Measurements from ENCODE around the gene DHRSX.

DHRSX gene

DNA sequence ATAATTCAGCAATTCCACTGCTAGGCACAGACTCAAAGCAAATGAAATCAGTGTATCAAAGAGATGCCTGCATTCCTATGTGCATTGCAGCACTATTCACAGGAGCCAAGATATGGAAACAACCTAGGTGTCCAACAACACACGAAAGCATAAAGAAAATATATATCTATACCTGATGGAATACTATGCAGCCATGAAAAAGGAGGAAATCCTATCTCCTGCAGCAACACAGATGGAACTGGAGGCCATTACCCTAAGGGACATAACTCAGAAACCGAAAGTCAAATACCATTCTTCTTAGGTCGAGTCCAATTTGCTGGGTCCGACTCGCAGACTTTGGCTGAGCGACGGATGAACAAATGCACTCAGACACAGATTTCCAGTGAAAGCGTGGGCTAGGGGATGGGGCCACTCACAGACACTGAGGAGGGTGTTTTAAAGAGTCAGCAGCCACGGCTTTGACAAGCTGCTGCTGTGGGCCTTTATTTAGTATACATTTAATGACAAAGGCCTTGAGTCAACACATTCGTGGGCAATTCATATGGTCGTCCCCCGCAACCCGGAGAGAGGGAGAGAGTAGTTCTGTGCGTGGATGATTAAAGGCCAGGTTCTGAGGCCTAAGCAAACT is 93.8 kb downstream of the DHRSX start:
- POLR2A ChIA-PET: no interaction called here
- peaks cover 0 to 5% of the 10 kb centered on the region in 2 experiments; a peak in 2 of 3 replicates for H3K36me3 ChIP-seq (ENCODE audit: control insufficient read depth in 2 of 2, insufficient read depth in 1 of 2, low read length in 2 of 2)

DNA sequence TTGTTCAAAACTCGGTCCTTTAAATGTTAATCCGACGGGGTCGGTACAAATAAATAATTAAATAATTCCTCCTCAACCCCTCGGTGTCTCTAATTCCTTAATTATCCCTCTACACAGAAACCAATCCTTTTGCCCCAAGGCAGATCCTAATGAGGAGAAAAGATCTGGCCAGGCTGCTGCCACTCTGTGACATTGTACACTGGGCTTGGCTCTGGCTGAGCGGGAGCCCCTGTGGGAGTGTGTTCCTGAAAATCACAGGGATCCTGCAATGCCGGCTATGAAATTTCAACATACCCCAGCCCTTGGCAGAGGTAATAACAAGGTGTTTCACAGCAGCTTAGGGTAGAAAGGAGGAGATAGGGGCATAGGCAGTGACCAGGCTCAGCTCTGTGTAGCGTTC is 96.0 kb downstream of the DHRSX start:
- CTCF ChIA-PET: no interaction called here
- TF ChIP-seq ZNF423 (tag by site-specific recombination; IDR thresholded peaks at IDR 0.05): no peak
- TF ChIP-seq, protein P1, sequence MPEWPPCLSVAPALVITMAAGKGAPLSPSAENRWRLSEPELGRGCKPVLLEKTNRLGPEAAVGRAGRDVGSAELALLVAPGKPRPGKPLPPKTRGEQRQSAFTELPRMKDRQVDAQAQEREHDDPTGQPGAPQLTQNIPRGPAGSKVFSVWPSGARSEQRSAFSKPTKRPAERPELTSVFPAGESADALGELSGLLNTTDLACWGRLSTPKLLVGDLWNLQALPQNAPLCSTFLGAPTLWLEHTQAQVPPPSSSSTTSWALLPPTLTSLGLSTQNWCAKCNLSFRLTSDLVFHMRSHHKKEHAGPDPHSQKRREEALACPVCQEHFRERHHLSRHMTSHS (tag by site-specific recombination; IDR thresholded peaks at IDR 0.05): no peak
- TF ChIP-seq ZNF184 (tag by site-specific recombination; IDR thresholded peaks at IDR 0.05): no peak
- no peak for TF ChIP-seq ZNF274 (IDR thresholded peaks at IDR 0.05; ENCODE audit: low read length)
- no peak for TF ChIP-seq ZNF274 (tag by site-specific recombination; IDR thresholded peaks at IDR 0.05; ENCODE audit: borderline replicate concordance)
- no peak for TF ChIP-seq ZNF169 (tag by site-specific recombination; IDR thresholded peaks at IDR 0.05)
- TF ChIP-seq, protein P2, sequence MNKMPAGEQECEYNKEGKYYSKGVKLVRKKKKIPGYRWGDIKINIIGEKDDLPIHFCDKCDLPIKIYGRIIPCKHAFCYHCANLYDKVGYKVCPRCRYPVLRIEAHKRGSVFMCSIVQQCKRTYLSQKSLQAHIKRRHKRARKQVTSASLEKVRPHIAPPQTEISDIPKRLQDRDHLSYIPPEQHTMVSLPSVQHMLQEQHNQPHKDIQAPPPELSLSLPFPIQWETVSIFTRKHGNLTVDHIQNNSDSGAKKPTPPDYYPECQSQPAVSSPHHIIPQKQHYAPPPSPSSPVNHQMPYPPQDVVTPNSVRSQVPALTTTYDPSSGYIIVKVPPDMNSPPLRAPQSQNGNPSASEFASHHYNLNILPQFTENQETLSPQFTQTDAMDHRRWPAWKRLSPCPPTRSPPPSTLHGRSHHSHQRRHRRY (tag by site-specific recombination; IDR thresholded peaks at IDR 0.05): no peak
- TF ChIP-seq ZNF530 (tag by site-specific recombination; IDR thresholded peaks at IDR 0.05; ENCODE audit: low read depth): no peak
- no peak for TF ChIP-seq ZNF214 (tag by site-specific recombination; IDR thresholded peaks at IDR 0.05; ENCODE audit: borderline replicate concordance)
- TF ChIP-seq ZNF426 (tag by site-specific recombination; IDR thresholded peaks at IDR 0.05): no peak
- TF ChIP-seq ZNF677 (tag by site-specific recombination; IDR thresholded peaks at IDR 0.05): no peak
- TF ChIP-seq, protein P3, sequence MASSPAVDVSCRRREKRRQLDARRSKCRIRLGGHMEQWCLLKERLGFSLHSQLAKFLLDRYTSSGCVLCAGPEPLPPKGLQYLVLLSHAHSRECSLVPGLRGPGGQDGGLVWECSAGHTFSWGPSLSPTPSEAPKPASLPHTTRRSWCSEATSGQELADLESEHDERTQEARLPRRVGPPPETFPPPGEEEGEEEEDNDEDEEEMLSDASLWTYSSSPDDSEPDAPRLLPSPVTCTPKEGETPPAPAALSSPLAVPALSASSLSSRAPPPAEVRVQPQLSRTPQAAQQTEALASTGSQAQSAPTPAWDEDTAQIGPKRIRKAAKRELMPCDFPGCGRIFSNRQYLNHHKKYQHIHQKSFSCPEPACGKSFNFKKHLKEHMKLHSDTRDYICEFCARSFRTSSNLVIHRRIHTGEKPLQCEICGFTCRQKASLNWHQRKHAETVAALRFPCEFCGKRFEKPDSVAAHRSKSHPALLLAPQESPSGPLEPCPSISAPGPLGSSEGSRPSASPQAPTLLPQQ (tag by site-specific recombination; IDR thresholded peaks at IDR 0.05): no peak
- no peak for TF ChIP-seq ZNF16 (tag by site-specific recombination; IDR thresholded peaks at IDR 0.05; ENCODE audit: low read depth)
- no peak for TF ChIP-seq ZSCAN30 (tag by site-specific recombination; IDR thresholded peaks at IDR 0.05)
- TF ChIP-seq ZNF776 (tag by site-specific recombination; IDR thresholded peaks at IDR 0.05; ENCODE audit: borderline replicate concordance): no peak
- TF ChIP-seq ZNF623 (tag by site-specific recombination; IDR thresholded peaks at IDR 0.05): no peak
- TF ChIP-seq ZNF830 (tag by site-specific recombination; IDR thresholded peaks at IDR 0.05; ENCODE audit: low read depth): no peak
- no peak for TF ChIP-seq ZNF324 (tag by site-specific recombination; IDR thresholded peaks at IDR 0.05)
- no peak for TF ChIP-seq MZF1 (tag by site-specific recombination; IDR thresholded peaks at IDR 0.05; ENCODE audit: borderline replicate concordance)
- TF ChIP-seq ZBTB48 (tag by site-specific recombination; IDR thresholded peaks at IDR 0.05): no peak
- POLR2A ChIA-PET: no interaction called here
- H3K4me1 ChIP-seq (ENCODE audit: control insufficient read depth, insufficient read depth, low read length): peaks cover 17% of the 10 kb centered on the region
- no peaks in the 10 kb centered on the region for H3K9me3 ChIP-seq (ENCODE audit: control insufficient read depth, insufficient read depth, low read depth, low read length)
- no peak overlapping the region for H3K4me3 ChIP-seq (ENCODE audit: low read depth, low read length)
- H3K27ac ChIP-seq (ENCODE audit: extremely low read depth, low read depth, low read length): no peak overlapping the region
- peaks cover 0 to 5% of the 10 kb centered on the region in 2 experiments; a peak in 2 of 3 replicates for H3K36me3 ChIP-seq (ENCODE audit: control insufficient read depth in 2 of 2, insufficient read depth in 1 of 2, low read length in 2 of 2)

More for the DNA sequence above, 93.8 kb downstream of the DHRSX start:
- TF ChIP-seq ZNF416 (tag by site-specific recombination; IDR thresholded peaks at IDR 0.05) (no peak), ZNF654 (tag by site-specific recombination; IDR thresholded peaks at IDR 0.05; ENCODE audit: low read depth) (no peak), ZNF48 (tag by site-specific recombination; IDR thresholded peaks at IDR 0.05) (no peak), GFI1B (tag by site-specific recombination; IDR thresholded peaks at IDR 0.05) (no peak), SETDB1 (IDR thresholded peaks at IDR 0.05; ENCODE audit: insufficient read length, low read length) (peak; percentile 63), ZNF146 (tag by site-specific recombination; IDR thresholded peaks at IDR 0.05) (peak; percentile 98)
- TF ChIP-seq, protein P4, sequence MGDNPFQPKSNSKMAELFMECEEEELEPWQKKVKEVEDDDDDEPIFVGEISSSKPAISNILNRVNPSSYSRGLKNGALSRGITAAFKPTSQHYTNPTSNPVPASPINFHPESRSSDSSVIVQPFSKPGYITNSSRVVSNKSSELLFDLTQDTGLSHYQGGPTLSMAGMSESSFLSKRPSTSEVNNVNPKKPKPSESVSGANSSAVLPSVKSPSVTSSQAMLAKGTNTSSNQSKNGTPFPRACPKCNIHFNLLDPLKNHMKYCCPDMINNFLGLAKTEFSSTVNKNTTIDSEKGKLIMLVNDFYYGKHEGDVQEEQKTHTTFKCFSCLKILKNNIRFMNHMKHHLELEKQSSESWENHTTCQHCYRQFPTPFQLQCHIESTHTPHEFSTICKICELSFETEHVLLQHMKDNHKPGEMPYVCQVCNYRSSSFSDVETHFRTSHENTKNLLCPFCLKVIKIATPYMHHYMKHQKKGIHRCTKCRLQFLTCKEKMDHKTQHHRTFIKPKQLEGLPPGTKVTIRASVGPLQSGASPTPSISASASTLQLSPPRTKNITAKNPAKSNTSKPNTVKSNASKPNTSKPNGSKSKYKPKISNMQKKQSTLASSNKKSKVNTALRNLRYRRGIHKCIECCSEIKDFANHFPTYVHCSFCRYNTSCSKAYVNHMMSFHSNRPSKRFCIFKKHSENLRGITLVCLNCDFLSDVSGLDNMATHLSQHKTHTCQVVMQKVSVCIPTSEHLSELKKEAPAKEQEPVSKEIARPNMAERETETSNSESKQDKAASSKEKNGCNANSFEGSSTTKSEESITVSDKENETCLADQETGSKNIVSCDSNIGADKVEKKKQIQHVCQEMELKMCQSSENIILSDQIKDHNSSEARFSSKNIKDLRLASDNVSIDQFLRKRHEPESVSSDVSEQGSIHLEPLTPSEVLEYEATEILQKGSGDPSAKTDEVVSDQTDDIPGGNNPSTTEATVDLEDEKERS (tag by site-specific recombination; IDR thresholded peaks at IDR 0.05): peak; percentile 83
- TF ChIP-seq, protein P5, sequence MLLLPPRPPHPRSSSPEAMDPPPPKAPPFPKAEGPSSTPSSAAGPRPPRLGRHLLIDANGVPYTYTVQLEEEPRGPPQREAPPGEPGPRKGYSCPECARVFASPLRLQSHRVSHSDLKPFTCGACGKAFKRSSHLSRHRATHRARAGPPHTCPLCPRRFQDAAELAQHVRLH (tag by site-specific recombination; IDR thresholded peaks at IDR 0.05): peak; percentile 61; the same call in 1 of the 2 replicates
- CTCF ChIA-PET: no interaction called here
- H3K4me1 ChIP-seq (ENCODE audit: control insufficient read depth, insufficient read depth, low read length): peaks cover 5% of the 10 kb centered on the region; the same call in 1 of the 2 replicates
- no peak overlapping the region for H3K27ac ChIP-seq (ENCODE audit: extremely low read depth, low read depth, low read length)
- H3K4me3 ChIP-seq (ENCODE audit: low read depth, low read length): no peak overlapping the region
- H3K9me3 ChIP-seq (ENCODE audit: control insufficient read depth, insufficient read depth, low read depth, low read length): no peaks in the 10 kb centered on the region

All from HEK293 (cell line).